GM23338 (cell line): ENCODE measurements around the gene MRC2.
"Not testable (repeated sequence)": the region's sequence is repeated elsewhere in the genome, so short reads cannot be mapped to it uniquely, and the experiment has no call there.

ENCODE experiments used
- EZH2 ChIP-seq: fragments of 200-600 bp; sonication (generic); IDR thresholded peaks from one replicate; pipeline ENCODE4 v1.8.0; 2017; ENCODE audit warnings: antibody characterized with exemption, mild to moderate bottlenecking, low read depth; ENCODE audit not compliant: unreplicated experiment
- POLR2AphosphoS5 ChIP-seq: IDR thresholded peaks from 2 replicates; pipeline ENCODE4 v1.6.1; 2016; ENCODE audit warnings: antibody characterized with exemption, low read depth
- ZNF331 ChIP-seq: fragments of 250-450 bp; sonication (Bioruptor Pico); IDR thresholded peaks from 2 replicates; pipeline ENCODE4 v1.5.0; 2020; ENCODE audit warnings: low read depth, mild to moderate bottlenecking, moderate library complexity
- TF ChIP-seq, protein P1 (sequence below), 2 experiments: fragments of 200-600 bp in 1 of 2; sonication (generic) in 1 of 2; conservative IDR thresholded peaks; 2 replicates each; pipeline versions ENCODE4 v1.5.1 to v1.6.1; 2016 to 2017; ENCODE audit warnings: antibody characterized with exemption in 2 of 2, low read depth in 2 of 2, mild to moderate bottlenecking in 2 of 2, moderate library complexity in 1 of 2

DNA sequence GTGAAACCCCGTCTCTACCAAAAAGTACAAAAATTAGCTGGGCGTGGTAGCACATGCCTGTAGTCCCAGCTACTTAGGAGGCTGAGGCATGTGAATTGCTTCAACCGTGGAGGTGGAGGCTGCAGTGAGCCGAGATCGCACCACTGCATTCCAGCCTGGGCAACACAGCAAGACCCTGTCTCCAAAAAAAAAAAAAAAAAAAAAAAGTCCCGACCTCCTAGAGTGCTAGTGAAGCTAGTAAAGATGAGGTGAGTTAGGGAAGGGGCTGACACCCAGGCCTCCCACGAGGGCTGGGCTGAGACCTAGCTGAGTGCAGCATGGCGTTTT, 64.1 kb downstream of the MRC2 start:
- TF ChIP-seq, protein P1, sequence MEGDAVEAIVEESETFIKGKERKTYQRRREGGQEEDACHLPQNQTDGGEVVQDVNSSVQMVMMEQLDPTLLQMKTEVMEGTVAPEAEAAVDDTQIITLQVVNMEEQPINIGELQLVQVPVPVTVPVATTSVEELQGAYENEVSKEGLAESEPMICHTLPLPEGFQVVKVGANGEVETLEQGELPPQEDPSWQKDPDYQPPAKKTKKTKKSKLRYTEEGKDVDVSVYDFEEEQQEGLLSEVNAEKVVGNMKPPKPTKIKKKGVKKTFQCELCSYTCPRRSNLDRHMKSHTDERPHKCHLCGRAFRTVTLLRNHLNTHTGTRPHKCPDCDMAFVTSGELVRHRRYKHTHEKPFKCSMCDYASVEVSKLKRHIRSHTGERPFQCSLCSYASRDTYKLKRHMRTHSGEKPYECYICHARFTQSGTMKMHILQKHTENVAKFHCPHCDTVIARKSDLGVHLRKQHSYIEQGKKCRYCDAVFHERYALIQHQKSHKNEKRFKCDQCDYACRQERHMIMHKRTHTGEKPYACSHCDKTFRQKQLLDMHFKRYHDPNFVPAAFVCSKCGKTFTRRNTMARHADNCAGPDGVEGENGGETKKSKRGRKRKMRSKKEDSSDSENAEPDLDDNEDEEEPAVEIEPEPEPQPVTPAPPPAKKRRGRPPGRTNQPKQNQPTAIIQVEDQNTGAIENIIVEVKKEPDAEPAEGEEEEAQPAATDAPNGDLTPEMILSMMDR (conservative IDR thresholded peaks at IDR 0.05; ENCODE audit: low read depth in 2 of 2): not testable (repeated sequence)
- TF ChIP-seq EZH2; POLR2AphosphoS5; ZNF331 (CRISPR knock-in tag): not testable (repeated sequence)
